Neural cell (in vitro differentiated cells): ENCODE data around the gene RAB41. TPM values are rescaled to one million over a fixed set of nuclear protein-coding genes. Genes with fewer than 3 reads are reported as not detected.

Experiments
- H2AFZ ChIP-seq: fragments of 200-600, 300-800 bp; sonication (generic), shearing (Covaris generic); 2 replicates; pipeline ENCODE4 v1.6.0; 2014; ENCODE audit warnings: low read depth, mild to moderate bottlenecking, antibody characterized with exemption, low read length, moderate library complexity
- H3F3A ChIP-seq: fragments of 200-600 bp; shearing (Covaris generic); 2 replicates; pipeline ENCODE4 v1.6.1; 2016; ENCODE audit warnings: mild to moderate bottlenecking, moderate library complexity, mixed read lengths, antibody characterized with exemption, low read length; ENCODE audit not compliant: insufficient read depth, poor library complexity, severe bottlenecking
- H3K27ac ChIP-seq: fragments of 200-600, 300-800 bp; sonication (generic), shearing (Covaris generic); 2 replicates; pipeline ENCODE4 v1.5.1; 2014; ENCODE audit warnings: mild to moderate bottlenecking, low read length, moderate library complexity
- H3K27me3 ChIP-seq: fragments of 300-800, 200-600 bp; sonication (generic), shearing (Covaris generic); 2 replicates; pipeline ENCODE4 v1.6.0; 2014; ENCODE audit warnings: mild to moderate bottlenecking, low read depth, low read length, moderate library complexity; ENCODE audit not compliant: insufficient read depth
- H3K36me3 ChIP-seq: fragments of 300-800, 200-600 bp; sonication (generic), shearing (Covaris generic); 2 replicates; pipeline ENCODE4 v1.5.1; 2014; ENCODE audit warnings: mild to moderate bottlenecking, antibody characterized with exemption, low read length, moderate library complexity; ENCODE audit not compliant: insufficient read depth
- H3K4me2 ChIP-seq: fragments of 300-800, 200-600 bp; sonication (generic), shearing (Covaris generic); 2 replicates; pipeline ENCODE4 v1.6.0; 2014; ENCODE audit warnings: mild to moderate bottlenecking, low read length
- H3K4me3 ChIP-seq: fragments of 300-800, 200-600 bp; sonication (generic), shearing (Covaris generic); 2 replicates; pipeline ENCODE4 v1.5.1; 2014; ENCODE audit warnings: mild to moderate bottlenecking, low read length, moderate library complexity
- H3K79me2 ChIP-seq: fragments of 200-600 bp; shearing (Covaris generic); replicated peaks from 2 replicates; pipeline ENCODE4 v1.6.0; 2014; ENCODE audit warnings: mild to moderate bottlenecking, low read length, moderate library complexity; ENCODE audit not compliant: insufficient read depth
- H3K9ac ChIP-seq: fragments of 300-800, 200-600 bp; sonication (generic), shearing (Covaris generic); 2 replicates; pipeline ENCODE4 v1.6.1; 2016; ENCODE audit warnings: mild to moderate bottlenecking, low read length, mixed read lengths
- H3K9me2 ChIP-seq: fragments of 200-600 bp; shearing (Covaris generic); 2 replicates; pipeline ENCODE4 v1.6.1; 2016; ENCODE audit warnings: mild to moderate bottlenecking, low read length, mixed read lengths; ENCODE audit not compliant: insufficient read depth
- H3K9me3 ChIP-seq: fragments of 200-600, 300-800 bp; sonication (generic), shearing (Covaris generic); 2 replicates; pipeline ENCODE4 v1.6.1; 2016; ENCODE audit warnings: mild to moderate bottlenecking, mixed run types, low read length, moderate library complexity, mixed read lengths
- H4K20me1 ChIP-seq: fragments of 200-600 bp; shearing (Covaris generic); 2 replicates; pipeline ENCODE4 v1.6.1; 2016; ENCODE audit warnings: mild to moderate bottlenecking, mixed run types; ENCODE audit not compliant: insufficient read depth
- CTCF ChIP-seq: fragments of 450-650 bp; IDR thresholded peaks from 2 replicates; pipeline ENCODE4 v1.5.1; 2014; ENCODE audit warnings: antibody characterized with exemption, mild to moderate bottlenecking, moderate library complexity; ENCODE audit not compliant: poor library complexity, severe bottlenecking
- EP300 ChIP-seq: fragments of 450-650 bp; conservative IDR thresholded peaks from 2 replicates; pipeline ENCODE4 v1.6.1; 2014; ENCODE audit warnings: antibody characterized with exemption, mild to moderate bottlenecking, moderate library complexity; ENCODE audit not compliant: poor library complexity, severe bottlenecking
- EZH2 ChIP-seq: fragments of 200-600, 300-800 bp; shearing (Covaris generic), sonication (generic); IDR thresholded peaks from 2 replicates; pipeline ENCODE4 v1.6.1; 2014; ENCODE audit warnings: antibody characterized with exemption, low read length, borderline replicate concordance, mild to moderate bottlenecking; ENCODE audit not compliant: insufficient read depth, poor library complexity, severe bottlenecking
- MXI1 ChIP-seq: fragments of 450-650 bp; conservative IDR thresholded peaks from 2 replicates; pipeline ENCODE4 v1.6.1; 2014; ENCODE audit warnings: antibody characterized with exemption, mild to moderate bottlenecking; ENCODE audit not compliant: poor library complexity, severe bottlenecking
- POLR2AphosphoS5 ChIP-seq: IDR thresholded peaks from 2 replicates; pipeline ENCODE4 v1.6.1; 2012
- RAD21 ChIP-seq: fragments of 450-650 bp; conservative IDR thresholded peaks from 2 replicates; pipeline ENCODE4 v1.6.1; 2014; ENCODE audit warnings: antibody characterized with exemption, mild to moderate bottlenecking, moderate library complexity
- REST ChIP-seq: IDR thresholded peaks from 2 replicates; pipeline ENCODE4 v1.6.1; 2012; ENCODE audit warnings: borderline replicate concordance
- SMC3 ChIP-seq: fragments of 450-650 bp; conservative IDR thresholded peaks from 2 replicates; pipeline ENCODE4 v1.6.1; 2014; ENCODE audit warnings: antibody characterized with exemption, mild to moderate bottlenecking, moderate library complexity; ENCODE audit not compliant: poor library complexity
- TAF1 ChIP-seq: IDR thresholded peaks from 2 replicates; pipeline ENCODE4 v1.6.1; 2012; ENCODE audit warnings: low read depth
- polyA plus RNA-seq: library from polyadenylated mRNA; depleted of rRNA; stranded (reverse); fragments of >200 nt; gene quantifications from 2 replicates; pipeline ENCODE4 v1.2.3, GENCODE V29; 2014
- small RNA-seq, 3 experiments: library from RNA; depleted of rRNA; stranded (forward); fragments of <200 nt; gene quantifications; one replicate each; pipeline ENCODE3, GENCODE V24; 2012

Gene RAB41
- polyA plus RNA-seq, 1 donor from 2014 or later: not detected

- no peaks in the 10 kb centered on the region for H3K27me3 ChIP-seq
- no peak overlapping the region for H3K4me3 ChIP-seq
- no peaks in the 10 kb centered on the region for H3K79me2 ChIP-seq
- H4K20me1 ChIP-seq: no peaks in the 10 kb centered on the region
- no peaks in the 10 kb centered on the region for H3K9me2 ChIP-seq
- no peaks in the 10 kb centered on the region for H3K9me3 ChIP-seq
- no peak for TF ChIP-seq REST
- TF ChIP-seq EP300: no peak
- no peak for TF ChIP-seq CTCF
- TF ChIP-seq TAF1: no peak
- TF ChIP-seq EZH2: no peak
- TF ChIP-seq SMC3: no peak
- TF ChIP-seq RAD21: no peak
- TF ChIP-seq POLR2AphosphoS5: no peak
- TF ChIP-seq MXI1: no peak
- no peak overlapping the region for H3K4me2 ChIP-seq
- H2AFZ ChIP-seq: no peak overlapping the region
- no peaks in the 10 kb centered on the region for H3F3A ChIP-seq
- no peaks in the 10 kb centered on the region for H3K36me3 ChIP-seq
- no peak overlapping the region for H3K27ac ChIP-seq
- no peak overlapping the region for H3K9ac ChIP-seq
Measured at GRCh38 chrX:70332600-70332999, 50.6 kb downstream of the RAB41 start.

Small RNA genes lying within 50 kb of the gene (small RNA-seq; reads per million reads assigned to genes)
- 0.08 to 0.74 (median 0.69) reads per million in 3 experiments for gene RNA5SP507

Other genes with a start within 250 kb of the RAB41 start
- not detected in 2 replicates for gene AWAT2, start 232.2 kb upstream of the RAB41 start, polyA plus RNA-seq
- not detected in 2 replicates for gene OTUD6A, start 219.7 kb upstream of the RAB41 start, polyA plus RNA-seq
- gene IGBP1, start 148.7 kb upstream of the RAB41 start, polyA plus RNA-seq: 80.8 and 94.1 TPM in 2 replicates
- not detected in 2 replicates for gene DGAT2L6, start 104.7 kb upstream of the RAB41 start, polyA plus RNA-seq
- not detected in 2 replicates for gene AWAT1, start 47.5 kb upstream of the RAB41 start, polyA plus RNA-seq
- not detected in 2 replicates for gene P2RY4, start 22.0 kb upstream of the RAB41 start, polyA plus RNA-seq
- gene ARR3, start 13.8 kb upstream of the RAB41 start, polyA plus RNA-seq: not detected in 2 replicates
- 55.7 and 64.7 TPM in 2 replicates for gene PDZD11, start 7.8 kb downstream of the RAB41 start, polyA plus RNA-seq
- 1.1 and 2.7 TPM in 2 replicates for gene KIF4A, start 7.9 kb downstream of the RAB41 start, polyA plus RNA-seq
- 0.84 TPM in 1 of 2 replicates, not detected in the other for gene GDPD2, start 141.1 kb downstream of the RAB41 start, polyA plus RNA-seq
- 62.2 and 66.5 TPM in 2 replicates for gene DLG3, start 162.7 kb downstream of the RAB41 start, polyA plus RNA-seq